ENCODE results near the gene ARRDC4.
"Not testable (repeated sequence)": the region's sequence is repeated elsewhere in the genome, so short reads cannot be mapped to it uniquely, and the experiment has no call there.

ARRDC4 gene

GRCh38 chr15:97981058-97981457 is 20.6 kb downstream of the ARRDC4 start:
- no peak overlapping the region for H3K4me3 ChIP-seq (ENCODE audit: extremely low read depth, insufficient read depth, low read length, poor library complexity, severe bottlenecking)
- 71 to 85% methylated on average over 1 to 3 of the region's 3 CpGs for WGBS, 2 experiments (ENCODE audit: insufficient coverage in 2 of 2)
- H3K4me1 ChIP-seq (ENCODE audit: control insufficient read depth, insufficient read depth, low read length, poor library complexity, severe bottlenecking), result peaks cover 13% of the 10 kb centered on the region
- H3K27ac ChIP-seq (ENCODE audit: low read depth, low read length, severe bottlenecking), result no peak overlapping the region
- no peaks in the 10 kb centered on the region for H3K36me3 ChIP-seq (ENCODE audit: control insufficient read depth, insufficient read depth, low read length)
- H3K9me3 ChIP-seq (ENCODE audit: control insufficient read depth, low read length), result peaks cover 1% of the 10 kb centered on the region

GRCh38 chr15:97981758-97982157 is 21.3 kb downstream of the ARRDC4 start:
- Histone ChIP-seq H3K36me3 (ENCODE audit: control insufficient read depth, insufficient read depth, low read length) (no peaks in the 10 kb centered on the region), H3K4me3 (ENCODE audit: extremely low read depth, insufficient read depth, low read length, poor library complexity, severe bottlenecking) (no peak overlapping the region), H3K27ac (ENCODE audit: low read depth, low read length, severe bottlenecking) (no peak overlapping the region), H3K9me3 (ENCODE audit: control insufficient read depth, low read length) (peaks cover 8% of the 10 kb centered on the region), H3K4me1 (ENCODE audit: control insufficient read depth, insufficient read depth, low read length, poor library complexity, severe bottlenecking) (peaks cover 13% of the 10 kb centered on the region)
- WGBS, 2 experiments (ENCODE audit: insufficient coverage in 2 of 2), result 100% methylated on average over 1 of the region's 1 CpG; no CpG with 5 or more reads in 1 of the 2 experiments

GRCh38 chr15:97984157-97984556 is 23.7 kb downstream of the ARRDC4 start:
- peaks cover 16% of the 10 kb centered on the region for H3K9me3 ChIP-seq (ENCODE audit: control insufficient read depth, low read length)
- no peak overlapping the region for H3K27ac ChIP-seq (ENCODE audit: low read depth, low read length, severe bottlenecking)
- peaks cover 6% of the 10 kb centered on the region for H3K4me1 ChIP-seq (ENCODE audit: control insufficient read depth, insufficient read depth, low read length, poor library complexity, severe bottlenecking)
- H3K36me3 ChIP-seq (ENCODE audit: control insufficient read depth, insufficient read depth, low read length), result no peaks in the 10 kb centered on the region
- WGBS, 2 experiments (ENCODE audit: insufficient coverage in 2 of 2), result 91 to 100% methylated on average over 1 of the region's 1 CpG
- H3K4me3 ChIP-seq (ENCODE audit: extremely low read depth, insufficient read depth, low read length, poor library complexity, severe bottlenecking), result no peak overlapping the region

- WGBS, 2 experiments (ENCODE audit: insufficient coverage in 2 of 2), result 90 to 100% methylated on average over 2 of the region's 2 CpGs
- not testable (repeated sequence) for H3K27ac ChIP-seq (ENCODE audit: low read depth, low read length, severe bottlenecking); H3K36me3 ChIP-seq (ENCODE audit: control insufficient read depth, insufficient read depth, low read length); H3K4me1 ChIP-seq (ENCODE audit: control insufficient read depth, insufficient read depth, low read length, poor library complexity, severe bottlenecking); H3K4me3 ChIP-seq (ENCODE audit: extremely low read depth, insufficient read depth, low read length, poor library complexity, severe bottlenecking)
- H3K9me3 ChIP-seq (ENCODE audit: control insufficient read depth, low read length), result peaks cover 16% of the 10 kb centered on the region
These were observed 25.5 kb downstream of the ARRDC4 start for GRCh38 chr15:97985979-97986378.

GRCh38 chr15:97986781-97987180 is 26.3 kb downstream of the ARRDC4 start:
- Histone ChIP-seq H3K36me3 (ENCODE audit: control insufficient read depth, insufficient read depth, low read length) (no peaks in the 10 kb centered on the region), H3K4me1 (ENCODE audit: control insufficient read depth, insufficient read depth, low read length, poor library complexity, severe bottlenecking) (peaks cover 6% of the 10 kb centered on the region), H3K27ac (ENCODE audit: low read depth, low read length, severe bottlenecking) (no peak overlapping the region), H3K9me3 (ENCODE audit: control insufficient read depth, low read length) (peaks cover 16% of the 10 kb centered on the region), H3K4me3 (ENCODE audit: extremely low read depth, insufficient read depth, low read length, poor library complexity, severe bottlenecking) (no peak overlapping the region)
- whole genome bisulfite sequencing, 2 experiments (ENCODE audit: insufficient coverage in 2 of 2), result 86 to 95% methylated on average over 1 to 2 of the region's 2 CpGs

- Histone ChIP-seq H3K36me3 (ENCODE audit: control insufficient read depth, insufficient read depth, low read length) (no peaks in the 10 kb centered on the region), H3K27ac (ENCODE audit: low read depth, low read length, severe bottlenecking) (no peak overlapping the region), H3K4me1 (ENCODE audit: control insufficient read depth, insufficient read depth, low read length, poor library complexity, severe bottlenecking) (peaks cover 4% of the 10 kb centered on the region), H3K4me3 (ENCODE audit: extremely low read depth, insufficient read depth, low read length, poor library complexity, severe bottlenecking) (no peak overlapping the region), H3K9me3 (ENCODE audit: control insufficient read depth, low read length) (peaks cover 16% of the 10 kb centered on the region)
- WGBS, 2 experiments (ENCODE audit: insufficient coverage in 2 of 2), result 100% methylated on average over 2 of the region's 2 CpGs; no CpG with 5 or more reads in 1 of the 2 experiments
These were observed 28.8 kb downstream of the ARRDC4 start for GRCh38 chr15:97989299-97989698.

- H3K4me1 ChIP-seq (ENCODE audit: control insufficient read depth, insufficient read depth, low read length, poor library complexity, severe bottlenecking), result peaks cover 4% of the 10 kb centered on the region
- peaks cover 5% of the 10 kb centered on the region for H3K9me3 ChIP-seq (ENCODE audit: control insufficient read depth, low read length)
- no peak overlapping the region for H3K27ac ChIP-seq (ENCODE audit: low read depth, low read length, severe bottlenecking)
- no peaks in the 10 kb centered on the region for H3K36me3 ChIP-seq (ENCODE audit: control insufficient read depth, insufficient read depth, low read length)
- 83 to 93% methylated on average over 2 of the region's 3 CpGs for WGBS, 2 experiments (ENCODE audit: insufficient coverage in 2 of 2)
- no peak overlapping the region for H3K4me3 ChIP-seq (ENCODE audit: extremely low read depth, insufficient read depth, low read length, poor library complexity, severe bottlenecking)
These were observed 31.6 kb downstream of the ARRDC4 start for GRCh38 chr15:97991972-97992541.

- no peak overlapping the region for H3K4me3 ChIP-seq (ENCODE audit: extremely low read depth, insufficient read depth, low read length, poor library complexity, severe bottlenecking)
- no CpG with 5 or more reads among the region's 1 CpG for WGBS, 2 experiments (ENCODE audit: insufficient coverage in 2 of 2)
- peak overlapping the region; percentile 69 for H3K27ac ChIP-seq (ENCODE audit: low read depth, low read length, severe bottlenecking)
- H3K4me1 ChIP-seq (ENCODE audit: control insufficient read depth, insufficient read depth, low read length, poor library complexity, severe bottlenecking), result peaks cover 4% of the 10 kb centered on the region
- no peaks in the 10 kb centered on the region for H3K36me3 ChIP-seq (ENCODE audit: control insufficient read depth, insufficient read depth, low read length)
- no peaks in the 10 kb centered on the region for H3K9me3 ChIP-seq (ENCODE audit: control insufficient read depth, low read length)
These were observed 32.3 kb downstream of the ARRDC4 start for GRCh38 chr15:97992823-97993222.

GRCh38 chr15:97993310-97993738 is 32.8 kb downstream of the ARRDC4 start:
- H3K27ac ChIP-seq (ENCODE audit: low read depth, low read length, severe bottlenecking), result peak overlapping the region; percentile 69
- no peaks in the 10 kb centered on the region for H3K36me3 ChIP-seq (ENCODE audit: control insufficient read depth, insufficient read depth, low read length)
- peaks cover 4% of the 10 kb centered on the region for H3K4me1 ChIP-seq (ENCODE audit: control insufficient read depth, insufficient read depth, low read length, poor library complexity, severe bottlenecking)
- no peak overlapping the region for H3K4me3 ChIP-seq (ENCODE audit: extremely low read depth, insufficient read depth, low read length, poor library complexity, severe bottlenecking)
- WGBS, 2 experiments (ENCODE audit: insufficient coverage in 2 of 2), result 80 to 94% methylated on average over 3 of the region's 3 CpGs
- H3K9me3 ChIP-seq (ENCODE audit: control insufficient read depth, low read length), result no peaks in the 10 kb centered on the region

GRCh38 chr15:97994236-97994635 is 33.7 kb downstream of the ARRDC4 start:
- Histone ChIP-seq H3K9me3 (ENCODE audit: control insufficient read depth, low read length) (no peaks in the 10 kb centered on the region), H3K36me3 (ENCODE audit: control insufficient read depth, insufficient read depth, low read length) (no peaks in the 10 kb centered on the region), H3K4me1 (ENCODE audit: control insufficient read depth, insufficient read depth, low read length, poor library complexity, severe bottlenecking) (peaks cover 4% of the 10 kb centered on the region), H3K27ac (ENCODE audit: low read depth, low read length, severe bottlenecking) (no peak overlapping the region), H3K4me3 (ENCODE audit: extremely low read depth, insufficient read depth, low read length, poor library complexity, severe bottlenecking) (no peak overlapping the region)
- WGBS, 2 experiments (ENCODE audit: insufficient coverage in 2 of 2), result 80 to 100% methylated on average over 1 of the region's 3 CpGs

- H3K36me3 ChIP-seq (ENCODE audit: control insufficient read depth, insufficient read depth, low read length), result no peaks in the 10 kb centered on the region
- no peak overlapping the region for H3K4me3 ChIP-seq (ENCODE audit: extremely low read depth, insufficient read depth, low read length, poor library complexity, severe bottlenecking)
- no peaks in the 10 kb centered on the region for H3K9me3 ChIP-seq (ENCODE audit: control insufficient read depth, low read length)
- H3K27ac ChIP-seq (ENCODE audit: low read depth, low read length, severe bottlenecking), result no peak overlapping the region
- 88 to 100% methylated on average over 2 of the region's 3 CpGs for WGBS, 2 experiments (ENCODE audit: insufficient coverage in 2 of 2)
- peaks cover 4% of the 10 kb centered on the region for H3K4me1 ChIP-seq (ENCODE audit: control insufficient read depth, insufficient read depth, low read length, poor library complexity, severe bottlenecking)
These were observed 34.7 kb downstream of the ARRDC4 start for GRCh38 chr15:97995192-97995591.
